HUES48 (cell line): ENCODE results near the gene EPDR1.
A peak's percentile ranks its signal among the peaks of the same experiment; 100 is the strongest.

Source experiments
- H3K27ac ChIP-seq: one replicate; pipeline ENCODE4 v1.7.0; 2013; ENCODE audit warnings: low read depth, low read length, inconsistent platforms
- H3K27me3 ChIP-seq: 2 replicates; pipeline ENCODE4 v1.6.1; 2013; ENCODE audit warnings: mild to moderate bottlenecking, low read length; ENCODE audit not compliant: control insufficient read depth, insufficient read depth
- H3K36me3 ChIP-seq: 2 replicates; pipeline ENCODE4 v1.6.1; 2013; ENCODE audit warnings: low read length; ENCODE audit not compliant: control insufficient read depth, insufficient read depth
- H3K4me1 ChIP-seq: 2 replicates; pipeline ENCODE4 v1.6.1; 2013; ENCODE audit warnings: mild to moderate bottlenecking, low read length; ENCODE audit not compliant: control insufficient read depth, insufficient read depth
- H3K4me3 ChIP-seq: 2 replicates; pipeline ENCODE4 v1.5.1; 2013; ENCODE audit warnings: mild to moderate bottlenecking, low read depth, low read length
- H3K9ac ChIP-seq: 2 replicates; pipeline ENCODE4 v1.6.1; 2013; ENCODE audit warnings: mild to moderate bottlenecking, low read depth, low read length, moderate library complexity
- H3K9me3 ChIP-seq: 2 replicates; pipeline ENCODE4 v1.6.1; 2013; ENCODE audit warnings: low read length; ENCODE audit not compliant: control insufficient read depth, insufficient read depth

EPDR1 gene

DNA sequence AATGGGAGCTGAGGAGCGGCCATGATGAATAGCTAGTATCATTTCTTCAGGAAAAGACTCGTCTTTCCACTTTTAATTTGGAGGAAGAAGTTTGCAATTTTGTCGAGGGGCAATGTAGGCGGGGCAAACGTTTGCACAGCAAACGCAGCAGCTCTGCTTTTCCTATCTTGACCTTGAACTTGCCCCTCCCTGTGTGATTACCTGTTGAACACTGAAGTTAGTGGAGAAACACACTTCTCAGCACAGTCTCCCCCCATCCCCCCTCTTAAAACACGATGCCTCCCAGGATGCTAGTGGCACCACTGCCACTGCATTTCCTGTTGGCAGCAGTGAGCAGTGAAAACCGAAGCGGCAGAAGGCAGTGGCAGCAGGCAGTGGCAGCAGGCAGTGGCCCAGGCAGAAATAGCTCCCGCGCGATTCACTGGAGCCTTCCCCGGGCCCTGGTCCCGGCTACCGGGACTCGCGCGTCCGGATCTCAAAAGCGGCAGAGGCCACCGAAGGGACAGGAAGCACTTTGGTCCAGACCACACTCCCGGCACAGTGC, at the start of gene EPDR1:
EPDR1 (plus strand) TSS at position 336 of the 544 bp plus-strand sequence. CDS start 300 bp downstream, outside the sequence.
- Histone ChIP-seq H3K27ac (no peak within 1 kb of the TSS), H3K4me3 (peak within 1 kb of the TSS; percentile 76), H3K9me3 (no peaks in the 10 kb centered on the region), H3K36me3 (no peaks in the 10 kb centered on the region), H3K9ac (peak within 1 kb of the TSS; percentile 65), H3K27me3 (peaks cover 57% of the 10 kb centered on the region), H3K4me1 (peaks cover 9% of the 10 kb centered on the region; the same call in 1 of the 2 replicates)

DNA sequence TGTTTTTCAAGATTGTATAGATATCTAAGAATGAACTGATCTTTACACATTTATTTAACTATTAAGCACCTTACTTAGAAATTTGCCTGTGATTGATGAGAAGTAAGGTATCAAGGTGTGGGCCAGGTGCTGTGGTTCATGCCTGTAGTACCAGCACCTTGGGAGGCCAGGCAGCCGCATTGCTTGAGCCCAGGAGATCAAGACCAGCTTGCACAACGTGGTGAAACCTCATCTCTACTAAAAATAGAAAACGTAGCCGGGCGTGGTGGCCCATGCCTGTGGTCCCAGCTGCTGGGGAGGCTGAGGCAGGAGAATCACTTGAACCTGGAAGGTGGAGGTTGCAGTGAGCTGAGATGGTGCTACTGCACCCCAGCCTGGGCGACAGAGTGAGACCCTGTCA, 38.4 kb upstream of the EPDR1 start:
- no peak overlapping the region for H3K27ac ChIP-seq
- H3K4me3 ChIP-seq: no peak overlapping the region
- no peak overlapping the region for H3K9ac ChIP-seq
- H3K9me3 ChIP-seq: no peaks in the 10 kb centered on the region
- 0 out of 2 replicates have a peak, but pooled peaks cover 3% of the 10 kb centered on the region for H3K4me1 ChIP-seq
- H3K36me3 ChIP-seq: no peaks in the 10 kb centered on the region
- no peaks in the 10 kb centered on the region for H3K27me3 ChIP-seq

DNA sequence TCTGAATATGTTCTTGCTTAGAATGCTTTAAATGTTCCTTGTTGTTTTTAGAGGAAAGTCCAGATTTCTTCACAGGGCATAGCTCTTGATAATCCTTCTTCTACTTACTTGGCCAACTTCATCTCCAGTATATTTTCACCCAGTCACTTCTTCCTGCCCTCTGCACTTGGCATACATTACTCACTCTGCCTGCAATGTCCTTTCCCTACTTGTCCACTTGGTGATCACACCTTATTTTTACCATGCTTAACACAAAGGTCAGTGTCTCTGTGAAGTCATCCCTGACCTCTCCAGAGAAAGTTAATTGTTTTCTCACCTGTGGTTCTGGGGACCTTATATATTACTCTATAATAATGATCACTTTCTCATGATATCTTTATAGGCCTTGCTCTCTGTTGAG, 27.1 kb upstream of the EPDR1 start:
- Histone ChIP-seq H3K4me1 (no peaks in the 10 kb centered on the region), H3K27me3 (no peaks in the 10 kb centered on the region), H3K4me3 (no peak overlapping the region), H3K9me3 (no peaks in the 10 kb centered on the region), H3K9ac (no peak overlapping the region), H3K36me3 (no peaks in the 10 kb centered on the region), H3K27ac (no peak overlapping the region)

DNA sequence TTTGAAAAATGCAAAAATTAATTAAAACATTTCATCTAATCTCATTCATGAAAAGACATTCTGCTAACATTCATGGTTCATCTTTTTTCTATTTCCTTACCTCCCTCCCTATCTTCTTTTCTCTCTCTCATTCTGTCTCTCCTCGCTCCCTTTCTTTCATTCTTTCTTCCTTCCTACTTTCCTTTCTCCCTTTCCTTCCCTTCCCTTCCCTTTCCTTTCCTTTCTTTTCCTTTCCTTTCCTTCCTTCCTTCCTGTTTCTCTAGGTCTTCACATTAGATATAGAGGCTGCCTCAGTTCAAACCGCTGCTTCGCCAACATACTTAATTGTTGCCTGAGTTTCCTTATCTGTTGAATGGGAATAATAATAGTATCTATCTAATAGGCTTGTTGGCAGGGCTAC, 25.8 kb upstream of the EPDR1 start:
- Histone ChIP-seq H3K9ac (no peak overlapping the region), H3K4me1 (no peaks in the 10 kb centered on the region), H3K4me3 (no peak overlapping the region), H3K9me3 (no peaks in the 10 kb centered on the region), H3K36me3 (no peaks in the 10 kb centered on the region), H3K27me3 (no peaks in the 10 kb centered on the region), H3K27ac (no peak overlapping the region)

DNA sequence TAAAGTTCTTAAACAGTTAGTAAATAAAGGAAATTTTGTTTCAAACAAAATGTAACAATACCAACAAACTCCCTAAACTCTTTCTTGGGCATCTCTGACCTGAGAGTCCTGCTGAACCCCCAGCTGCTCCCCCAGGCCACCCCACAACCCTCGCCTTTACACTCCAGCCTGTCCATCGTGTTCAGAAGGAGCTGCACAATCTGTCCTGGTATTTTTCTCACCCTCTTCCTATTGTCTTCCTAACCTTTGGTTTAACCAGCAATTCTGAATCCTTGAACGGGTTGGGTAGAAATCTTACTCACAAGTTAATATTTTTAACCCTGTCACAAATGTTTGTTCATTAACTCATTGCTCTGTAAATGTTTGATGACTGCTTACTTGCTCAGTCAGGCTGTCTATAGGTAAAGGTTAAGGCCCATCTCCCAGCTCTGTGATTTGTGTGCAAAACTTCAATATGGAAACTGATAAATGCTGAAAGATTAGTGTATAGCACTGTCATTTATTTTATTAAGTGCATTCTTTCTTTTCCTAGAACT, 20.7 kb upstream of the EPDR1 start:
- Histone ChIP-seq H3K4me3 (no peak overlapping the region), H3K4me1 (peaks cover 2% of the 10 kb centered on the region; the same call in 1 of the 2 replicates), H3K9me3 (no peaks in the 10 kb centered on the region), H3K9ac (no peak overlapping the region), H3K27me3 (no peaks in the 10 kb centered on the region), H3K27ac (no peak overlapping the region), H3K36me3 (no peaks in the 10 kb centered on the region)

DNA sequence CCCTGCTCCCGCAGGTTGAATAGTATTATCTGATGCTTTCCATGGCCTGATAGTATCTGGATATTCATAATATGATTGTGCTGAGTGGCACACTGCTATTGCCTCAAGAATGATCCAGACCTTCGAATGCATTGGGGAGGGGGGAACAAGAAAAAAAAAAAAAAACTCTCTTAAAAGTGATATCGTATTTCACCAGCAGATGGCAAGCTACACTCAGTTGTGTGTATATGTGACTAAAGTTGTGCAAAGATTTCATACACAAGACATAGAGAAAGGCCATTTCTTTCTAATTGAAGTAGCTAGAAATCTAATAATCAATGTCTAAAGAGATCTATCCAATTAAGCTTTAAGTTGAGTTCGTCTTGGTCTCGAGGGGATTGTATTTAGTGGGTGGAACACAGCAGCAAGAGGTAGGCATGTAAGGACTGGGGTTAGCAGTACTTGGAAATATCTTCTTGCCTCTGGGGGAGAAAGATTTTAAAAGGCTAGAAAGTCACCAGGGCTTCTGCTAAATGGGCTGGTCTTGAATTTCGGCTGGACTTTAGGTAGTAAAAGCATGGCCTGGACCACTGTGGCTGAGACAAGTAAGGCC, 19.1 kb upstream of the EPDR1 start:
- no peak overlapping the region for H3K27ac ChIP-seq

DNA sequence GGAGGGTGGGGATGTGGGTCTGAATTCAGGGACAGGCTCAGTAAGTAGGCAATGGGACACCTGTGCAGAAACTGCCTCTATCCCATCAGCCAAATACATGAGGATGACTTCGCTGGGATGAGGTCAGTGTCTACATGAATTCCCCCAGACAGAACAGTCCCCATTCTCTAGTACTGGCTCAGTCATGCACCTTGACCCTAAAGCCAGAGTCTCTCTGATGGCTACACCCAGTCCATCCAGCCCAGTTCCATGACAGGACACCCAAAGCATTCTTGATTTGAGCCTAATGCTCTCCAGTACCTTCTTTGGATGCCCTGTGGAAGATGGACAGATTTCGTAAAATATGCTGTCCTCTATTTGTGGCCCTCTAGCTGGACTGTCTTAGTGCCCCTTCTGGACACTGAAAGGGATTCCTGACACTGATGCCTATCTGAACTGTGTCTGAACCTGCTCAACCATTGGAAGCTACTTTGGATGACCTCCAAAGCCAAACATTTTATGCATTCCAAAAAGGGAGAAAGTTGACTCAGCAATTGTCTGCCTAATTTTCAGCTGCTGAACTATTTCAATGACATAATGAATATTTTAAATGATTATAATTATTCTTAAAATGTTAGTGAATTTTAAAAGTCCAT, 18.4 kb upstream of the EPDR1 start:
- no peak overlapping the region for H3K9ac ChIP-seq
- H3K27ac ChIP-seq: no peak overlapping the region

More for the DNA sequence above, 19.1 kb upstream of the EPDR1 start:
- Histone ChIP-seq H3K27me3 (no peaks in the 10 kb centered on the region), H3K9me3 (no peaks in the 10 kb centered on the region), H3K4me1 (peaks cover 2% of the 10 kb centered on the region; the same call in 1 of the 2 replicates), H3K4me3 (no peak overlapping the region), H3K36me3 (no peaks in the 10 kb centered on the region), H3K9ac (no peak overlapping the region)

DNA sequence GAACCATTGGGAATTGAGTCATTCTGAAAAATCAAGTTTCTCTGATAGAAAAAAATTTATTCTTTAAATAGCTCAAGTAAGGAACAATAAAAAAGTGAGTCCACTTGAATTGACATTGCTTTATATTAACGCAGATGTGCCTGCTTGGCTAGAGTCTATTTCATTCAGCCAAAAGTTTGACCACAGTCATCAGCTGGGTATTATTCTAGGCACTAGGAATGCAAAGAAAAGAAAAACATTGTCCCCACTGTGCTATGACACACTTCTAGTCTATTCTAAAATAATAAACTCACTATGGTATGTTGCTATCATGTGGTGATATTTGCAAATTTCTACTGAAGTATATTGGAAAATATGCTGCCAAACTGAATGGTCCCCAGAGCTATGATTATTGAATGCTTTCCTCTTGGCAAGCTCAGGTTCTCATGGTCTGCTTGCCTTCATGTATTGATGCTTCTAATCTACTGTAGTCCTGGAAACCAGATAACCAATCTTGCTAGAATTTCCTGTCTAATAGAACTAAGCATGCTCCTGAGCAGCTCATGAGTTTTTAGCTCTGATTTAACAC, 12.1 kb upstream of the EPDR1 start:
- no peaks in the 10 kb centered on the region for H3K36me3 ChIP-seq

More for the DNA sequence above, 18.4 kb upstream of the EPDR1 start:
- Histone ChIP-seq H3K27me3 (no peaks in the 10 kb centered on the region), H3K9me3 (no peaks in the 10 kb centered on the region), H3K4me3 (no peak overlapping the region), H3K36me3 (no peaks in the 10 kb centered on the region), H3K4me1 (peaks cover 2% of the 10 kb centered on the region; the same call in 1 of the 2 replicates)

DNA sequence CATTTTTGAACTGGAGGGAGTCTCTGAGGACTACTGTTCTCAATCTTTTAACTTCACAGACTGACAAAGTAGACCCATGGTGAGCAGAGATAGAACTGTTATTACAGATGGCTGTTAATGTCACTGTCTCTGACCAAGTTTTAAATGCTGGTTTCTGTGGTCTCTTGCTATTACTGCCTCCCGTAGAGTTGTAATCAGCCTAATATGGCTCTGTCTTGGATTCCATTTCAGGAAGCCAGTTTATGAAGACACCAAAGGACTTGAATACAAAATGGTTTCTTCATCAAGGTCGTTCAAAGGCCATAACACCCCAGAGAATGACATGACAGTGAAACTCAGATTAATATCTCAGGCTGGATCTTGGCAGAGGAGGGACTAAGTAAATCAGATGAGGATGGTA, 7.7 kb upstream of the EPDR1 start:
- H3K36me3 ChIP-seq: no peaks in the 10 kb centered on the region
- H3K9me3 ChIP-seq: no peaks in the 10 kb centered on the region
- H3K9ac ChIP-seq: no peak overlapping the region
- no peak overlapping the region for H3K27ac ChIP-seq
- no peak overlapping the region for H3K4me3 ChIP-seq
- peaks cover 34% of the 10 kb centered on the region for H3K27me3 ChIP-seq
- H3K4me1 ChIP-seq: no peaks in the 10 kb centered on the region; the same call in 1 of the 2 replicates

More for the DNA sequence above, 12.1 kb upstream of the EPDR1 start:
- Histone ChIP-seq H3K27ac (no peak overlapping the region), H3K27me3 (no peaks in the 10 kb centered on the region), H3K4me3 (no peak overlapping the region), H3K4me1 (no peaks in the 10 kb centered on the region), H3K9me3 (no peaks in the 10 kb centered on the region), H3K9ac (no peak overlapping the region)

DNA sequence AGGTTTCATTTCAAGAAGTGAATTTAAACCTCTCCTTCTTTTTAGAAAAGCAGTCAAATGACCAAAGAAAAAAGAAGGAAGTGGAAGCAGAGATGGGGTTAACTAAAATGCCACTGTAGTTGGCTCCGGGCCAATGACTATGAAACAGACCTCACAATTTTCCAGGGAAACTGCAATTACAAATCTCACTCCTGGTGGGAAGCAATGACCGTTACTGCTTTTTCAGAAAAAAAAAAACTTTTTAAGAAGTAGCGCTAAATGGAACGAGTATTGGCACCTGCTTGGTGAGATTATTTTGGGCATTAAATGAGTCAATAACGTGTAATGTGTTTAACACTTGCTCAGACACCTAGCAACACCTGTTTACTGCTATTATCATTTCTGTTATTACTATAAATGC, 5.0 kb upstream of the EPDR1 start:
- Histone ChIP-seq H3K36me3 (no peaks in the 10 kb centered on the region), H3K9me3 (no peaks in the 10 kb centered on the region), H3K4me3 (no peak overlapping the region), H3K4me1 (peaks cover 4% of the 10 kb centered on the region; the same call in 1 of the 2 replicates), H3K9ac (no peak overlapping the region), H3K27ac (no peak overlapping the region), H3K27me3 (peaks cover 59% of the 10 kb centered on the region)
